Measurements from ENCODE around the gene PHF1.

PHF1 gene

DNA sequence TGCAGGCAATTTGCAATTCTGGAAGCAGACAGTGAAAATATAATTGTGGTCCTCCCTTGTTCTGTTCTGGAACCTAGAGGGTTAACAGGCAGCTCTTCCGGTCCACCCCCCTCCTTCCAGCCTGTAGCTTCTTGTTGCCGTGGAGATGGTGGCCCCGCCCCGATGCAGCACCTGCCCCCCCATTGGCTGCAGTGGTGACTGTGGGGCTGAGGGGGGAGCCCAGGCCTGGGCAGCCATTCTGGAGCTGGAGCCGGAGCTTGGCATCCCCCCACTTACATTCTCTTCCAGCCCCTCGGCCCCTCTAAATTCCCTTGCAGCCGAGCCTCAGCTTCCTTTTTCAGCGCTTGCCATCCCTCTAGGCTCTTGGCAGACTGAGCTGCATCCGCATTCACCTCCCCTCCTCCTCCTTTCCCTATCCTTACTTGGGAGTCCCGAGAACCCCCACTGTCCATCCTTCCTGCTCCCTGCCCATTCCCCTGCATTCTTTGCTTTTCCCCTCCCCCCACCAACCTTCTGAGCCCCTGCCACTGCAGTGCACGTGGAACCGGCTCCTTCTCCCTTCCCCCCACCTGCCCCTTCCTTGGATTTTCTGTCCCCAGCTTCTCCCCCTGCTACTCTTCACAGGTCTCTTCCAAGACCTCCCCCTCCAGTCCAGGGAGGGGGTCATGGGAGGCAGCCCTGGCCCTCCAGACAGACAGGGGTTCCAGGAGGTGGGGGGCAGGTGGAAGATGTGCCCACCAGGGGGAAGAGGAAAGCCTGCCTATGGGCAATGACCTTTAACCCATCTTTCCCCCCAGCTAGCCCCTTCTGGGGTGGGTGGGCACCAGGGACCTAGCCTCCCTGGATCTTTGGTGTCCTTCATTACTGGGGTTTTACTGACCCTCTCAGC lies 20.4 kb downstream of the PHF1 start (continued):
- TF ChIP-seq ZNF670 (tag by site-specific recombination; IDR thresholded peaks at IDR 0.05; ENCODE audit: low read depth) = no peak

DNA sequence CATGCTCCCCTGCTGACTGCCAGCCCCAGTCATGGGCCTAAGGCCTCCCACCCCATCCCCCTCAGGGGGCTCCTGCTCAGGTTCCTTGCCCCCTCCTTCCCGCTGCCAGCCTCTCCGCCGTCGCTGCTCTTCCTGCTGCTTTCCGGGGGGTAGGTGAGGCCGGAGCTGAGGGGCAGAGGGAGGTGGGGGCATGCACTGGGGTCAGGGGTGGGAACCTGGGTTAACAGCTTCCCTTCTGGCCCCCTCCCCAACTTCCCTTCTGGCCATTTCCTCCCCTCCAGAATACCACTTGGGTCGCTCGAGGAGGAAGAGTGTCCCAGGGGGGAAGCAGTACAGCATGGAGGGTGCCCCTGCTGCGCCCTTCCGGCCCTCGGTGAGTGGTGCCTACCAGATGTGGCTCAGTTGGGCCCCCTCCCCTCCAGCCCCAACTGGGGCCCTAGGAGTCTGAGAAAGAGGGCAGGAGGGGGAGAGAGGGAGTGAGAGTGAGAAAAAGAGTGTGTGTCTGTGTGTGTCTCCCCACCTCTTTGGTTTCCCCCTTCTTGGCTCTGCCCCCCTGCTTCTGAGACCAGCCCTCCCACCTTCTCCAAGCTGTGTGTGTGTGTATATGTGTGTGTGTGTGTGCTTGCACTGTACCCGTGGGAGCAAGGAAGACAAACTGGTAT lies 21.2 kb downstream of the PHF1 start:
- H3K4me3 ChIP-seq (ENCODE audit: low read depth, low read length) = no peak overlapping the region
- peaks cover 10% of the 10 kb centered on the region for H3K4me1 ChIP-seq (ENCODE audit: control insufficient read depth, insufficient read depth, low read length)
- ChIA-PET CTCF (interaction anchor here (0.6 to 2.7 kb wide), 4 partner anchors 13 to 160 kb away, joined by 3 to 13 read pairs (median 4); partner anchors contain the start of genes CUTA, RPS18, SYNGAP1 and VPS52), POLR2A (interaction anchor here (0.6 to 1.7 kb wide), 3 partner anchors 10 to 22 kb away, joined by 4 to 20 read pairs (median 5); partner anchors contain the start of gene ZBTB9)
- TF ChIP-seq ZNF610 (tag by site-specific recombination; IDR thresholded peaks at IDR 0.05; ENCODE audit: borderline replicate concordance) = no peak
- peak; percentile 51; the same call in 1 of the 2 replicates for TF ChIP-seq EGR2 (tag by site-specific recombination; IDR thresholded peaks at IDR 0.05; ENCODE audit: low read depth)
- TF ChIP-seq ZFHX2 (tag by site-specific recombination; conservative IDR thresholded peaks at IDR 0.05) = peak; percentile 76
- TF ChIP-seq ZNF843 (tag by site-specific recombination; IDR thresholded peaks at IDR 0.05) = no peak
- TF ChIP-seq ZBTB21 (tag by site-specific recombination; IDR thresholded peaks at IDR 0.05) = no peak
- no peak for TF ChIP-seq SCRT2 (tag by site-specific recombination; IDR thresholded peaks at IDR 0.05)
- no peak for TF ChIP-seq BCL11B (tag by site-specific recombination; IDR thresholded peaks at IDR 0.05; ENCODE audit: low read depth)
- TF ChIP-seq ZNF184 (tag by site-specific recombination; IDR thresholded peaks at IDR 0.05) = no peak
- TF ChIP-seq ZNF155 (tag by site-specific recombination; IDR thresholded peaks at IDR 0.05) = no peak
- no peak for TF ChIP-seq HOXA7 (CRISPR knock-in tag; IDR thresholded peaks at IDR 0.05; ENCODE audit: borderline replicate concordance)
- no peak for TF ChIP-seq ZNF561 (tag by site-specific recombination; IDR thresholded peaks at IDR 0.05; ENCODE audit: borderline replicate concordance)
- no peak for TF ChIP-seq ZNF624 (tag by site-specific recombination; IDR thresholded peaks at IDR 0.05)
- TF ChIP-seq ZNF398 (tag by site-specific recombination; IDR thresholded peaks at IDR 0.05) = peak; percentile 52
- TF ChIP-seq, protein P1, sequence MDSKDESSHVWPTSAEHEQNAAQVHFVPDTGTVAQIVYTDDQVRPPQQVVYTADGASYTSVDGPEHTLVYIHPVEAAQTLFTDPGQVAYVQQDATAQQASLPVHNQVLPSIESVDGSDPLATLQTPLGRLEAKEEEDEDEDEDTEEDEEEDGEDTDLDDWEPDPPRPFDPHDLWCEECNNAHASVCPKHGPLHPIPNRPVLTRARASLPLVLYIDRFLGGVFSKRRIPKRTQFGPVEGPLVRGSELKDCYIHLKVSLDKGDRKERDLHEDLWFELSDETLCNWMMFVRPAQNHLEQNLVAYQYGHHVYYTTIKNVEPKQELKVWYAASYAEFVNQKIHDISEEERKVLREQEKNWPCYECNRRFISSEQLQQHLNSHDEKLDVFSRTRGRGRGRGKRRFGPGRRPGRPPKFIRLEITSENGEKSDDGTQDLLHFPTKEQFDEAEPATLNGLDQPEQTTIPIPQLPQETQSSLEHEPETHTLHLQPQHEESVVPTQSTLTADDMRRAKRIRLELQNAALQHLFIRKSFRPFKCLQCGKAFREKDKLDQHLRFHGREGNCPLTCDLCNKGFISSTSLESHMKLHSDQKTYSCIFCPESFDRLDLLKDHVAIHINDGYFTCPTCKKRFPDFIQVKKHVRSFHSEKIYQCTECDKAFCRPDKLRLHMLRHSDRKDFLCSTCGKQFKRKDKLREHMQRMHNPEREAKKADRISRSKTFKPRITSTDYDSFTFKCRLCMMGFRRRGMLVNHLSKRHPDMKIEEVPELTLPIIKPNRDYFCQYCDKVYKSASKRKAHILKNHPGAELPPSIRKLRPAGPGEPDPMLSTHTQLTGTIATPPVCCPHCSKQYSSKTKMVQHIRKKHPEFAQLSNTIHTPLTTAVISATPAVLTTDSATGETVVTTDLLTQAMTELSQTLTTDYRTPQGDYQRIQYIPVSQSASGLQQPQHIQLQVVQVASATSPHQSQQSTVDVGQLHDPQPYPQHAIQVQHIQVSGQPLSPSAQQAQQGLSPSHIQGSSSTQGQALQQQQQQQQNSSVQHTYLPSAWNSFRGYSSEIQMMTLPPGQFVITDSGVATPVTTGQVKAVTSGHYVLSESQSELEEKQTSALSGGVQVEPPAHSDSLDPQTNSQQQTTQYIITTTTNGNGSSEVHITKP (tag by site-specific recombination; IDR thresholded peaks at IDR 0.05) = peak; percentile 34; the same call in 1 of the 2 replicates
- peak; percentile 77 for TF ChIP-seq PRDM1 (tag by site-specific recombination; IDR thresholded peaks at IDR 0.05)
- no peak for TF ChIP-seq ZNF19 (tag by site-specific recombination; IDR thresholded peaks at IDR 0.05; ENCODE audit: low read depth)
- peak; percentile 41; the same call in 1 of the 2 replicates for TF ChIP-seq ZSCAN4 (tag by site-specific recombination; IDR thresholded peaks at IDR 0.05)
- no peak for TF ChIP-seq ZNF660 (tag by site-specific recombination; IDR thresholded peaks at IDR 0.05)
- TF ChIP-seq ZNF692 (tag by site-specific recombination; IDR thresholded peaks at IDR 0.05) = no peak
- peak; percentile 19; the same call in 1 of the 2 replicates for TF ChIP-seq ZIC2 (tag by site-specific recombination; IDR thresholded peaks at IDR 0.05)
- no peak for TF ChIP-seq GLI4 (tag by site-specific recombination; IDR thresholded peaks at IDR 0.05)
- no peaks in the 10 kb centered on the region for H3K9me3 ChIP-seq (ENCODE audit: control insufficient read depth, insufficient read depth, low read depth, low read length)
- no peak overlapping the region for H3K27ac ChIP-seq (ENCODE audit: extremely low read depth, low read depth, low read length)
- H3K36me3 ChIP-seq (ENCODE audit: control insufficient read depth in 2 of 2, insufficient read depth in 1 of 2, low read length in 2 of 2) = peaks cover 5 to 19% of the 10 kb centered on the region in 2 experiments; a peak in 2 of 3 replicates
